Activated CD8-positive, alpha-beta T cell treated with anti-CD3 and anti-CD28 coated beads for 36 hours (primary cell): Measurements from ENCODE around the gene PLCG2. TPM values are rescaled to one million over a fixed set of nuclear protein-coding genes. Genes with fewer than 3 reads are reported as not detected.

Experiments
- ATAC-seq: fragments of 200-7000 bp; cut with Tn5 transposase; one replicate; pipeline ENCODE4 v1.10.0; 2021; ENCODE audit warnings: mild to moderate bottlenecking, moderate library complexity
- CTCF ChIA-PET: fragments of 350-600 bp; sonication (Branson Sonifier 250); formaldehyde crosslinking; loops from one replicate; lab custom pipeline; 2021; ENCODE audit warnings: antibody characterized with exemption; lab: Charles Lee
- POLR2A ChIA-PET: fragments of 350-600 bp; sonication (Branson Sonifier 250); formaldehyde crosslinking; loops from one replicate; lab custom pipeline; 2021; ENCODE audit warnings: antibody characterized with exemption; lab: Charles Lee
- DNase-seq: peaks from one replicate; pipeline ENCODE4 v3.0.0-alpha.2; 2020
- H3K27ac Mint-ChIP-seq: one replicate; pipeline ENCODE4 v1.8.0; 2021; ENCODE audit warnings: mild to moderate bottlenecking, mixed read lengths
- H3K27me3 Mint-ChIP-seq: one replicate; pipeline ENCODE4 v1.8.0; 2021; ENCODE audit warnings: mixed read lengths
- H3K36me3 Mint-ChIP-seq: one replicate; pipeline ENCODE4 v1.8.0; 2021; ENCODE audit warnings: low read depth, mixed read lengths
- H3K4me1 Mint-ChIP-seq: one replicate; pipeline ENCODE4 v1.8.0; 2021; ENCODE audit warnings: low read depth, mixed read lengths
- H3K4me3 Mint-ChIP-seq: one replicate; pipeline ENCODE4 v1.8.0; 2021; ENCODE audit warnings: mild to moderate bottlenecking, moderate library complexity, mixed read lengths
- H3K9me3 Mint-ChIP-seq: one replicate; pipeline ENCODE4 v1.8.0; 2021; ENCODE audit warnings: mixed read lengths
- CTCF ChIP-seq: fragments of 200-600 bp; IDR thresholded peaks from one replicate; pipeline ENCODE4 v1.8.0; 2022; ENCODE audit warnings: antibody characterized with exemption, mild to moderate bottlenecking
- intact Hi-C: fragments of 100-400 bp; cut with micrococcal nuclease; formaldehyde crosslinking; loops from one replicate; pipeline ENCODE4 v1.10.0; 2022
- total RNA-seq, 2 experiments: library from RNA; stranded (reverse); gene quantifications; one replicate each; pipeline ENCODE4 v1.2.3, GENCODE V29; 2021

Gene PLCG2
- total RNA-seq, 2 experiments from 2014 or later, result 12.7 to 13.7 TPM

- ChIA-PET CTCF (interaction anchor here (3.1 kb wide), 1 partner anchor 88 kb away, joined by 11 read pairs; no protein-coding TSS in a partner anchor), POLR2A (no interaction called here)
- Mint-ChIP-seq H3K9me3 (no peaks in the 10 kb centered on the region), H3K4me3 (no peak overlapping the region), H3K4me1 (peaks cover under 1% of the 10 kb centered on the region), H3K27ac (no peak overlapping the region), H3K36me3 (no peaks in the 10 kb centered on the region), H3K27me3 (peaks cover 19% of the 10 kb centered on the region)
- TF ChIP-seq CTCF, result no peak
- ATAC-seq (no peak), DNase-seq (no peak)
- intact Hi-C loops, result no loop called here
These were observed 6.2 kb downstream of the PLCG2 start for GRCh38 chr16:81785138-81785924.

GRCh38 chr16:81786321-81786720, 7.2 kb downstream of the PLCG2 start:
- H3K27me3 Mint-ChIP-seq, result peaks cover 9% of the 10 kb centered on the region
- no peaks in the 10 kb centered on the region for H3K4me1 Mint-ChIP-seq
- H3K27ac Mint-ChIP-seq, result no peak overlapping the region
- intact Hi-C loops, result no loop called here
- TF ChIP-seq CTCF, result no peak
- ChIA-PET POLR2A (no interaction called here), CTCF (interaction anchor here (3.1 kb wide), 1 partner anchor 87 kb away, joined by 11 read pairs; no protein-coding TSS in a partner anchor)
- no peaks in the 10 kb centered on the region for H3K9me3 Mint-ChIP-seq
- ATAC-seq, result no peak
- DNase-seq, result no peak
- H3K4me3 Mint-ChIP-seq, result no peak overlapping the region
- no peaks in the 10 kb centered on the region for H3K36me3 Mint-ChIP-seq

- ATAC-seq (no peak), DNase-seq (no peak)
- H3K27ac Mint-ChIP-seq, result no peak overlapping the region
- no peak overlapping the region for H3K4me3 Mint-ChIP-seq
- H3K36me3 Mint-ChIP-seq, result no peaks in the 10 kb centered on the region
- CTCF ChIA-PET, result interaction anchor here (3.1 kb wide), 1 partner anchor 87 kb away, joined by 11 read pairs; no protein-coding TSS in a partner anchor
- no peak for TF ChIP-seq CTCF
- H3K4me1 Mint-ChIP-seq, result no peaks in the 10 kb centered on the region
- H3K27me3 Mint-ChIP-seq, result peaks cover 9% of the 10 kb centered on the region
- intact Hi-C loops, result no loop called here
- H3K9me3 Mint-ChIP-seq, result no peaks in the 10 kb centered on the region
- POLR2A ChIA-PET, result no interaction called here
These were observed 7.8 kb downstream of the PLCG2 start for GRCh38 chr16:81786868-81787267.

- no peak overlapping the region for H3K27ac Mint-ChIP-seq
- peaks cover 6% of the 10 kb centered on the region for H3K27me3 Mint-ChIP-seq
- H3K9me3 Mint-ChIP-seq, result no peaks in the 10 kb centered on the region
- ChIA-PET POLR2A (no interaction called here), CTCF (no interaction called here)
- intact Hi-C loops, result no loop called here
- no peaks in the 10 kb centered on the region for H3K4me1 Mint-ChIP-seq
- no peaks in the 10 kb centered on the region for H3K36me3 Mint-ChIP-seq
- H3K4me3 Mint-ChIP-seq, result no peak overlapping the region
- no peak for ATAC-seq
- no peak for DNase-seq
- no peak for TF ChIP-seq CTCF
These were observed 8.6 kb downstream of the PLCG2 start for GRCh38 chr16:81787659-81788058.

GRCh38 chr16:81790277-81790676, 11.2 kb downstream of the PLCG2 start:
- Mint-ChIP-seq H3K36me3 (no peaks in the 10 kb centered on the region), H3K9me3 (no peaks in the 10 kb centered on the region), H3K4me1 (no peaks in the 10 kb centered on the region), H3K27ac (no peak overlapping the region), H3K27me3 (no peaks in the 10 kb centered on the region), H3K4me3 (no peak overlapping the region)
- ChIA-PET POLR2A (no interaction called here), CTCF (no interaction called here)
- ATAC-seq (no peak), DNase-seq (no peak)
- TF ChIP-seq CTCF, result no peak
- intact Hi-C loops, result no loop called here
